GM19328 (cell line): Measurements from ENCODE around the gene DPP7.

Experiments
- ATAC-seq: cut with Tn5 transposase; IDR thresholded peaks from one replicate; pipeline ENCODE4 v1.9.1; 2021; ENCODE audit warnings: mild to moderate bottlenecking, moderate library complexity; ENCODE audit not compliant: unreplicated experiment

The DPP7 gene

GRCh38 chr9:137095664-137096517 lies 18.6 kb downstream of the DPP7 start:
- ATAC-seq, result peak; percentile 80

GRCh38 chr9:137089232-137089947 lies 25.1 kb downstream of the DPP7 start:
- ATAC-seq, result no peak

GRCh38 chr9:137088121-137088520 lies 26.4 kb downstream of the DPP7 start:
- ATAC-seq, result no peak

GRCh38 chr9:137087409-137087925 lies 27.1 kb downstream of the DPP7 start:
- ATAC-seq, result no peak

GRCh38 chr9:137086531-137087408 lies 27.8 kb downstream of the DPP7 start, which contains the start of gene MAN1B1:
Gene MAN1B1, plus strand, starts transcription at chr9:137086985. Its CDS starts 15 bp downstream, at chr9:137087000.
- peak; percentile 85 for ATAC-seq

- peak; percentile 0 for ATAC-seq
These were observed 28.5 kb downstream of the DPP7 start for GRCh38 chr9:137085920-137086530.

GRCh38 chr9:137084526-137084925 lies 30.0 kb downstream of the DPP7 start:
- ATAC-seq, result no peak

GRCh38 chr9:137083394-137084004 lies 31.0 kb downstream of the DPP7 start:
- ATAC-seq, result no peak

GRCh38 chr9:137082925-137083290 lies 31.6 kb downstream of the DPP7 start:
- no peak for ATAC-seq

- ATAC-seq, result no peak
These were observed 32.2 kb downstream of the DPP7 start for GRCh38 chr9:137082222-137082924.

GRCh38 chr9:137080260-137081122 lies 34.0 kb downstream of the DPP7 start:
- no peak for ATAC-seq

GRCh38 chr9:137079401-137079787 lies 35.1 kb downstream of the DPP7 start:
- ATAC-seq, result no peak

- ATAC-seq, result no peak
These were observed 35.7 kb downstream of the DPP7 start for GRCh38 chr9:137078701-137079400.

GRCh38 chr9:137077758-137078693 lies 36.5 kb downstream of the DPP7 start:
- ATAC-seq, result no peak

- peak; percentile 56 for ATAC-seq
These were observed 37.4 kb downstream of the DPP7 start, which contains the start of gene UAP1L1 for GRCh38 chr9:137077010-137077747. Gene UAP1L1, plus strand, starts transcription at chr9:137077517. Its CDS starts 16 bp downstream, at chr9:137077533.

GRCh38 chr9:137076636-137077009 lies 37.9 kb downstream of the DPP7 start:
- no peak for ATAC-seq
